ENCODE data around the gene ACE.
A peak's percentile ranks its signal among the peaks of the same experiment; 100 is the strongest.

The ACE gene

DNA sequence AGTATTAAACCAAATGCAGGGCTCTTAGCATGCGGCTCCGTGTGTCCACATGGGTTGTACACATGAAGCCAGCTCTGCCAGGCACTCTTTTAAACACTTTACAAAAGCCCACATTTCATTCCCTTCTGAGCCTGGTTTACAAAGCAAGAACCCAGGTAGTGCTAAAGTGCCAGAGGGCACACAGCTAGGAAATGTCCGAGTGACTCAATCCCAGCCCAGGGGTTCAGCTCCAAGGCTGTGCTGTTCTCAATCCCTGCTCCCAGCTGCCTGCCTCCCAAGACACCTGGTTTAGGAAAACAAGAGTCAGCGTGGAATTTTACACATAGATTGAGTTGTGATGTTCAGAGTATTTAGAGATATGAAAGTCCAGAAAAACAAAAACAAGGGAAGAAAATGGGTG is 60.1 kb downstream of the ACE start:
- Histone ChIP-seq H3K4me1 (ENCODE audit: control insufficient read depth in 2 of 2, insufficient read depth in 1 of 2, low read depth in 1 of 2, low read length in 2 of 2) (peaks cover 0 to 9% of the 10 kb centered on the region in 2 donors), H3K4me3 (ENCODE audit: low read length in 2 of 2) (no peak overlapping the region), H3K27me3 (ENCODE audit: control insufficient read depth in 3 of 3, insufficient read depth in 3 of 3, low read depth in 1 of 3, low read length in 3 of 3) (peaks cover 0 to 18% (median 0%) of the 10 kb centered on the region in 3 experiments), H3K4ac (ENCODE audit: low read length) (no peak overlapping the region), H2BK5ac (ENCODE audit: low read length) (no peak overlapping the region), H3K36me3 (replicated peaks in 1 of 2; ENCODE audit: control insufficient read depth in 2 of 2, insufficient read depth in 2 of 2, low read length in 2 of 2) (no peaks in the 10 kb centered on the region), H3K18ac (ENCODE audit: low read length) (no peak overlapping the region), H3K14ac (ENCODE audit: low read length) (no peak overlapping the region), H4K91ac (ENCODE audit: low read depth, low read length, poor library complexity) (no peak overlapping the region), H3K9me3 (replicated peaks in 1 of 2; ENCODE audit: control insufficient read depth in 2 of 2, insufficient read depth in 1 of 2, low read depth in 1 of 2, low read length in 2 of 2) (peaks cover 0 to 1% of the 10 kb centered on the region in 2 donors), H4K8ac (ENCODE audit: low read depth, low read length) (no peak overlapping the region), H3K27ac (replicated peaks; ENCODE audit: low read length) (no peak overlapping the region), H2AK5ac (ENCODE audit: low read depth, low read length) (no peak overlapping the region), H3K79me1 (ENCODE audit: low read depth, low read length) (peaks cover under 1% of the 10 kb centered on the region), H2BK120ac (ENCODE audit: low read depth, low read length) (no peak overlapping the region), H3K4me2 (ENCODE audit: insufficient read depth, low read length, poor library complexity, severe bottlenecking) (no peak overlapping the region), H2BK15ac (ENCODE audit: low read length) (no peak overlapping the region), H2AFZ (ENCODE audit: low read length) (no peak overlapping the region), H3K23ac (ENCODE audit: low read depth, low read length, poor library complexity) (no peak overlapping the region), H2BK12ac (ENCODE audit: low read length) (no peak overlapping the region), H3K9ac (ENCODE audit: low read depth, low read length, poor library complexity) (no peak overlapping the region)
- DNase-seq (ENCODE audit: low spot score), result no peak
- no CpG with 5 or more reads among the region's 4 CpGs for whole genome bisulfite sequencing, 2 donors (ENCODE audit: extremely low coverage in 2 of 2, insufficient read length in 2 of 2, insufficient replicate concordance in 1 of 2)

DNA sequence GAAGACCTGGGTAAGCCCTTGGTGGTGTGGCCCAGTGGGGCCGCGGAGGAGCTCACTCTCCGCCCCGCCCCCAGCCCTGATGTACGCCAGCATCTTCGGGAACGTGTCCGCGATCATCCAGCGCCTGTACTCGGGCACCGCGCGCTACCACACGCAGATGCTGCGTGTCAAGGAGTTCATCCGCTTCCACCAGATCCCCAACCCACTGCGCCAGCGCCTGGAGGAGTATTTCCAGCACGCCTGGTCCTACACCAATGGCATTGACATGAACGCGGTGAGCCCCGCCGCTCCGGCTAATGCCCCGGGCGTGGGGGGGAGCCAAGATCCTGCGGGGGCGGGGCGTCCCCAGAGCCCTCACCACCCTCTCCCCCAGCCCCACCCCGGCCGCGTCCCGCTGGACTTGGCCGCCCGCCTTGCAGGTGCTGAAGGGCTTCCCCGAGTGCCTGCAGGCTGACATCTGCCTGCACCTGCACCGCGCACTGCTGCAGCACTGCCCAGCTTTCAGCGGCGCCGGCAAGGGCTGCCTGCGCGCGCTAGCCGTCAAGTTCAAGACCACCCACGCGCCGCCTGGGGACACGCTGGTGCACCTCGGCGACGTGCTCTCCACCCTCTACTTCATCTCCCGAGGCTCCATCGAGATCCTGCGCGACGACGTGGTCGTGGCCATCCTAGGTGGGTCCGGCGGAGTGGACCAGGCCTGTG is 61.3 kb downstream of the ACE start:
- peak overlapping the region; percentile 48 for H3K18ac ChIP-seq (ENCODE audit: low read length)
- no peak overlapping the region for H3K4ac ChIP-seq (ENCODE audit: low read length)
- no peak overlapping the region for H2AFZ ChIP-seq (ENCODE audit: low read length)
- H4K91ac ChIP-seq (ENCODE audit: low read depth, low read length, poor library complexity), result no peak overlapping the region
- H3K36me3 ChIP-seq (replicated peaks in 1 of 2; ENCODE audit: control insufficient read depth in 2 of 2, insufficient read depth in 2 of 2, low read length in 2 of 2), result no peaks in the 10 kb centered on the region
- H2BK15ac ChIP-seq (ENCODE audit: low read length), result no peak overlapping the region
- peaks cover 0 to 18% (median 0%) of the 10 kb centered on the region in 3 experiments for H3K27me3 ChIP-seq (ENCODE audit: control insufficient read depth in 3 of 3, insufficient read depth in 3 of 3, low read depth in 1 of 3, low read length in 3 of 3)
- peak overlapping the region; percentile 22 for H3K23ac ChIP-seq (ENCODE audit: low read depth, low read length, poor library complexity)
- no peak for DNase-seq (ENCODE audit: low spot score)
- no peak overlapping the region for H2BK120ac ChIP-seq (ENCODE audit: low read depth, low read length)
- peaks cover 0 to 1% of the 10 kb centered on the region in 2 donors for H3K9me3 ChIP-seq (replicated peaks in 1 of 2; ENCODE audit: control insufficient read depth in 2 of 2, insufficient read depth in 1 of 2, low read depth in 1 of 2, low read length in 2 of 2)
- no peak overlapping the region for H3K27ac ChIP-seq (replicated peaks; ENCODE audit: low read length)
- H2BK5ac ChIP-seq (ENCODE audit: low read length), result no peak overlapping the region
- peaks cover 2% of the 10 kb centered on the region for H3K79me1 ChIP-seq (ENCODE audit: low read depth, low read length)
- H3K4me1 ChIP-seq (ENCODE audit: control insufficient read depth in 2 of 2, insufficient read depth in 1 of 2, low read depth in 1 of 2, low read length in 2 of 2), result peaks cover under 1 to 9% of the 10 kb centered on the region in 2 donors
- no peak overlapping the region for H3K4me2 ChIP-seq (ENCODE audit: insufficient read depth, low read length, poor library complexity, severe bottlenecking)
- H3K9ac ChIP-seq (ENCODE audit: low read depth, low read length, poor library complexity), result no peak overlapping the region
- no peak overlapping the region for H4K8ac ChIP-seq (ENCODE audit: low read depth, low read length)
- H3K14ac ChIP-seq (ENCODE audit: low read length), result no peak overlapping the region
- WGBS, 2 donors (ENCODE audit: extremely low coverage in 2 of 2, insufficient read length in 2 of 2, insufficient replicate concordance in 1 of 2), result no CpG with 5 or more reads among the region's 62 CpGs
- no peak overlapping the region for H3K4me3 ChIP-seq (ENCODE audit: low read length in 2 of 2)
- H2AK5ac ChIP-seq (ENCODE audit: low read depth, low read length), result no peak overlapping the region
- no peak overlapping the region for H2BK12ac ChIP-seq (ENCODE audit: low read length)

DNA sequence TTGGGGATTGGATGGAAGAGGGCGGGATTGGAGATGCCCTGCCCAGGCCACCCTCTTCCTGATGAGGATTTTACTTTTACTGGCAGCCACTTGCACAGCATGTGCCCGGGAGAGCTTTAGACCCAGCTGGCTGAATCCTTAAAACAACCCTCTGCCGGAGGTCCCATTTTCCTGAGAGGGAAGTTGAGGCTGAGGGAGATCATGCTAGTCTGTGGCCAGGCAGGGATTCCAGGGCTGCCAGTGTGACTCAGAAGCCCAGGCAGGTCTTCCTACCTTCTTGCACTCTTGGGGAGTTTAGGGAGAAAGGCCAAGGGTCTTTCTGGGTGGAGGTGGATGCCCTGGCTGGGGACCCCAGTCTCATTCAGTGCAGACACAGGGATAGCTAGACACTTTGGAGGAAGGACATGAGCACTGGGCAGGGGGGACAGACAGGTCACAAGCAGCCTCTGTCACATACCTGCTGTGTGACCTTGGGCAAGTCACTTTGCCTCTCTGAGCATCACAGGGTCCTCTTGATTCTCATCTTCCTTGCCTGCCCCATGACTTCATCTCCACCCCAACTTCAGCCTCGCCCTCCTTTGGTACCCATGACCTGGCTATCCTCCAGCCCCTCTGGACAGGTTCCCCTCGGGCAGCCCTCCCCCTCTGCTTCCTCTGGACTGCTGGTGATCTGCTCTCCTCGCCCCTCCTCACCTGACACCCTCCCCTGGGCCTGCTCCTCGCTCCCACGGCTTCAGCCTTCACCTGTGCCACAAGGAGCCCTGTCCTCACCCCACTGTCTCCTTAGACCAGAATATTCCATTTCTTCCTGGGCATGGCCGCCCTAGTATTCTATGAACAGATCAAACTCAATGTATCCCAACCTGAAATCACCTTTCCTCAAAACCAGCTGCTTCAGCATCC is 62.1 kb downstream of the ACE start:
- H4K8ac ChIP-seq (ENCODE audit: low read depth, low read length), result no peak overlapping the region
- H3K14ac ChIP-seq (ENCODE audit: low read length), result no peak overlapping the region
- peaks cover 3 to 10% of the 10 kb centered on the region in 2 donors for H3K4me1 ChIP-seq (ENCODE audit: control insufficient read depth in 2 of 2, insufficient read depth in 1 of 2, low read depth in 1 of 2, low read length in 2 of 2)
- H3K18ac ChIP-seq (ENCODE audit: low read length), result no peak overlapping the region
- peaks cover 0 to 1% of the 10 kb centered on the region in 2 donors for H3K9me3 ChIP-seq (replicated peaks in 1 of 2; ENCODE audit: control insufficient read depth in 2 of 2, insufficient read depth in 1 of 2, low read depth in 1 of 2, low read length in 2 of 2)
- peak overlapping the region; percentile 22 for H2BK12ac ChIP-seq (ENCODE audit: low read length)
- H3K27me3 ChIP-seq (ENCODE audit: control insufficient read depth in 3 of 3, insufficient read depth in 3 of 3, low read depth in 1 of 3, low read length in 3 of 3), result peaks cover 0 to 18% (median 0%) of the 10 kb centered on the region in 3 experiments
- DNase-seq (ENCODE audit: low spot score), result no peak
- peak overlapping the region; percentile 15 for H2AK5ac ChIP-seq (ENCODE audit: low read depth, low read length)
- WGBS, 2 donors (ENCODE audit: extremely low coverage in 2 of 2, insufficient read length in 2 of 2, insufficient replicate concordance in 1 of 2), result no CpG with 5 or more reads among the region's 9 CpGs
- no peak overlapping the region for H2AFZ ChIP-seq (ENCODE audit: low read length)
- H2BK15ac ChIP-seq (ENCODE audit: low read length), result no peak overlapping the region
- no peak overlapping the region for H3K4me3 ChIP-seq (ENCODE audit: low read length in 2 of 2)
- H3K4ac ChIP-seq (ENCODE audit: low read length), result no peak overlapping the region
- peak overlapping the region; percentile 4 for H2BK5ac ChIP-seq (ENCODE audit: low read length)
- H3K23ac ChIP-seq (ENCODE audit: low read depth, low read length, poor library complexity), result no peak overlapping the region
- H3K36me3 ChIP-seq (replicated peaks in 1 of 2; ENCODE audit: control insufficient read depth in 2 of 2, insufficient read depth in 2 of 2, low read length in 2 of 2), result no peaks in the 10 kb centered on the region
- peak overlapping the region; percentile 91 for H2BK120ac ChIP-seq (ENCODE audit: low read depth, low read length)
- no peak overlapping the region for H3K4me2 ChIP-seq (ENCODE audit: insufficient read depth, low read length, poor library complexity, severe bottlenecking)
- no peak overlapping the region for H3K27ac ChIP-seq (replicated peaks; ENCODE audit: low read length)
- H3K79me1 ChIP-seq (ENCODE audit: low read depth, low read length), result peaks cover 2% of the 10 kb centered on the region
- no peak overlapping the region for H3K9ac ChIP-seq (ENCODE audit: low read depth, low read length, poor library complexity)
- H4K91ac ChIP-seq (ENCODE audit: low read depth, low read length, poor library complexity), result no peak overlapping the region

DNA sequence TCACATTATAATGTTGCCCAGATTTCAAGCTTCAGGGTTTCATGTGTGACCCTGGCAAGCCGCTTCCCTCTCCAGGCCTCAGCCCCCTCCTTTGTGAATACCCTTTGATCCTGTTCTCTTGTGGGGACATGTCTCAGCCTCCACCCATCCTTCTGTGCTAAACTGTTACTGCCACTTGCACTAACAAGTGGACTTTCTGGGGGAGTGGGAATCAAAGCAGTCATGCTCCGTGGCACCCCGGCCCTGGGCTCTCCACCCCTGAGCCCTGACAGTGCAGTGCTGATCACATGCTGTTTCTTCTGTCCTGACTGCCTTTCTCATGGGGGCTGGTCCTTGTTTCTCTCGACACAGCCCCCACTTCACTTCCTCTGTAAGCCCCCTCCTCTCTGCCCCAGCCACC is 63.7 kb downstream of the ACE start:
- Histone ChIP-seq H2BK120ac (ENCODE audit: low read depth, low read length) (no peak overlapping the region), H2BK5ac (ENCODE audit: low read length) (no peak overlapping the region), H2BK15ac (ENCODE audit: low read length) (no peak overlapping the region), H2AK5ac (ENCODE audit: low read depth, low read length) (peak overlapping the region; percentile 32), H3K9ac (ENCODE audit: low read depth, low read length, poor library complexity) (no peak overlapping the region), H3K79me1 (ENCODE audit: low read depth, low read length) (peaks cover 2% of the 10 kb centered on the region), H3K23ac (ENCODE audit: low read depth, low read length, poor library complexity) (no peak overlapping the region), H2AFZ (ENCODE audit: low read length) (peak overlapping the region; percentile 78), H2BK12ac (ENCODE audit: low read length) (no peak overlapping the region), H4K8ac (ENCODE audit: low read depth, low read length) (no peak overlapping the region), H3K9me3 (replicated peaks in 1 of 2; ENCODE audit: control insufficient read depth in 2 of 2, insufficient read depth in 1 of 2, low read depth in 1 of 2, low read length in 2 of 2) (peaks cover 0 to 1% of the 10 kb centered on the region in 2 donors), H3K14ac (ENCODE audit: low read length) (no peak overlapping the region), H3K27me3 (ENCODE audit: control insufficient read depth in 3 of 3, insufficient read depth in 3 of 3, low read depth in 1 of 3, low read length in 3 of 3) (peaks cover 0 to 18% (median 0%) of the 10 kb centered on the region in 3 experiments), H3K4me3 (ENCODE audit: low read length in 2 of 2) (no peak overlapping the region), H3K4me2 (ENCODE audit: insufficient read depth, low read length, poor library complexity, severe bottlenecking) (no peak overlapping the region), H3K36me3 (replicated peaks in 1 of 2; ENCODE audit: control insufficient read depth in 2 of 2, insufficient read depth in 2 of 2, low read length in 2 of 2) (no peaks in the 10 kb centered on the region), H3K4ac (ENCODE audit: low read length) (no peak overlapping the region), H3K27ac (replicated peaks; ENCODE audit: low read length) (no peak overlapping the region), H3K18ac (ENCODE audit: low read length) (peak overlapping the region; percentile 60), H4K91ac (ENCODE audit: low read depth, low read length, poor library complexity) (no peak overlapping the region), H3K4me1 (ENCODE audit: control insufficient read depth in 2 of 2, insufficient read depth in 1 of 2, low read depth in 1 of 2, low read length in 2 of 2) (peaks cover 3 to 15% of the 10 kb centered on the region in 2 donors)
- DNase-seq (ENCODE audit: low spot score), result no peak
- WGBS, 2 donors (ENCODE audit: extremely low coverage in 2 of 2, insufficient read length in 2 of 2, insufficient replicate concordance in 1 of 2), result no CpG with 5 or more reads among the region's 4 CpGs
